ACHN (cell line): Measurements from ENCODE around the gene MGA.
"Not testable (repeated sequence)": the region's sequence is repeated elsewhere in the genome, so short reads cannot be mapped to it uniquely, and the experiment has no call there.

Source experiments
- DNase-seq: peaks from one replicate; pipeline ENCODE4 v3.0.0-alpha.2; 2015
- in situ Hi-C: cut with HindIII; loops from 2 replicates; pipeline ENCODE4 v1.10.0; 2017; ENCODE audit warnings: low sequenced_read_pairs, low pct_ligation_motif_present, low pct_unique_long_range_greater_than_20kb

MGA gene

DNA sequence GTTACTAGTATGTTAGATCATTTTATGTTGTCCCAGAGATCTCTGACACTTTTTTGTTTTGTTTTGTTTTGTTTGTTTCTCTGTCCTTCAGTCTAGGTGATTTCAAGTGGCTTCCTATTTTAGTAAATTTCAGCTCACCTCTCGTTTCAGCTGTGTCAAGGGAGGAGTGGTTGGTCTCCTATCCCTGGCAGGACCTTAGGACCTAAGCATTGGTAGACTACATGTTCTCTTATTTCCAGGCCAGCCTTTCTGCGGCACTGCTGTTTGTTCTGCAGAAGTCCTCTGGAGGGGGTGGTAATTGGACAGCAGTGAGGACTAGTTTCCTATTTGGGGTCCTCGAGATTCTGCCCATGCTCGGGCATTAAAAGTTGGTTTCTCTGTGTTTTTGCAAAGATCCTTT is 31.8 kb downstream of the MGA start:
- no peak for DNase-seq
- in situ Hi-C loops = no loop called here

- in situ Hi-C loops = no loop called here
These were observed 33.6 kb downstream of the MGA start for GRCh38 chr15:41693757-41694156.

GRCh38 chr15:41695750-41696436 is 35.7 kb downstream of the MGA start:
- in situ Hi-C loops = no loop called here
- peak; percentile 26 for DNase-seq

More at GRCh38 chr15:41693757-41694156, 33.6 kb downstream of the MGA start:
- no peak for DNase-seq

- no peak for DNase-seq
- in situ Hi-C loops = no loop called here
These were observed 38.6 kb downstream of the MGA start for GRCh38 chr15:41698779-41699178.

DNA sequence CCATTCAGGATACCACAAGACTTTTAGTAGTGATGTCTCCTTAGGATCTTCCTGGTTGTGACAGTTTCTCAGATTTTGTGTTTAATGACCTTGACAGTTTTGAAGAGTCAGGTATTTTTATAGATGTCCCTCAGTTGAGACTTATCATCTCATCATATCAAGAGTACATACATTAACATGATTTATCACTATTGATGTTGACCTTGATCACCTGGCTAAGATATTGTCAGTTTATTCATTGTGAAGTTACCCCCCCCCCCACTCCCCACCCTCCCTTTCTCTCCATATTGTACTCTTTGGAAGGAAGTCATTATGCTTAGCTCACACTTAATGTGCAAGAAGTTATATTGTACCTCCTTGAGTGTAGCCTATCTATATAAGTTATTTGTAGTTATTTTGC is 42.9 kb downstream of the MGA start:
- DNase-seq = no peak
- in situ Hi-C loops = no loop called here

DNA sequence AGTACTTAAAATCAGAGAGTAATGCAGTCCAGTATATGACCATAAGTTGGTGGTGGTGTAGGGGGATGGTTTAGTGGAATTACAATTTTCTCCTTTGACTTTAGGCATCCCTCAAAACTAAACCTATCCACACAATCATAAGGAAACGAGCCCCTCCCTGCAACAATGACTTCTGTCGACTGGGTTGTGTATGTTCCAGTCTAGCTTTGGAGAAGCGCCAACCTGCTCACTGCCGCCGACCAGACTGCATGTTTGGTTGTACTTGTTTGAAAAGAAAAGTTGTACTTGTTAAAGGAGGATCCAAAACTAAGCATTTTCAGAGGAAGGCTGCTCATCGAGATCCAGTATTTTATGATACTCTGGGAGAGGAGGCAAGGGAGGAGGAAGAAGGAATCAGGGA is 52.8 kb downstream of the MGA start:
- no peak for DNase-seq
- in situ Hi-C loops = no loop called here

GRCh38 chr15:41714291-41714690 is 54.1 kb downstream of the MGA start:
- in situ Hi-C loops = no loop called here
- DNase-seq = no peak

GRCh38 chr15:41716864-41717263 is 56.7 kb downstream of the MGA start:
- no peak for DNase-seq
- in situ Hi-C loops = no loop called here

GRCh38 chr15:41727143-41727542 is 66.9 kb downstream of the MGA start:
- DNase-seq = no peak
- in situ Hi-C loops = no loop called here

- DNase-seq, in situ Hi-C loops: not testable (repeated sequence)
These were observed 67.9 kb downstream of the MGA start for GRCh38 chr15:41728061-41728460.

DNA sequence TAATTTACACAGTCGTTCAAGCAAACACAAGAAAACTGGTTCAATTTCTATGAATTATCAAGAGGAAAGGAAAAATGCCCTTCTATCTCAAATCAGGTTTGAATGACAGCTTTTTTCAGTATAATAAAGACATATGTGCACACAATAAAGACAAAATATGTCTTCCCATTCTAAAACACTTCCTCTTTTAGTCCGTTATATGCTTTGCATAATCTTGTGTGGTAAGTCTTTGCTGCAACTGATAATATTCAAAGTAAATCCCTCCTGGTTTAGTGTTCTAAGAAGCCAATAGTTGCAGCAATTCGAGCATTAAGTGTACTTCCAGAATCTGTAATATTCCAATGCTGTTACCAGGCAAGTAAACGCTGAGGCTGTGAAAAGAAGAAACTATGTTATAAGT is 70.3 kb downstream of the MGA start:
- no peak for DNase-seq
- in situ Hi-C loops = no loop called here

DNA sequence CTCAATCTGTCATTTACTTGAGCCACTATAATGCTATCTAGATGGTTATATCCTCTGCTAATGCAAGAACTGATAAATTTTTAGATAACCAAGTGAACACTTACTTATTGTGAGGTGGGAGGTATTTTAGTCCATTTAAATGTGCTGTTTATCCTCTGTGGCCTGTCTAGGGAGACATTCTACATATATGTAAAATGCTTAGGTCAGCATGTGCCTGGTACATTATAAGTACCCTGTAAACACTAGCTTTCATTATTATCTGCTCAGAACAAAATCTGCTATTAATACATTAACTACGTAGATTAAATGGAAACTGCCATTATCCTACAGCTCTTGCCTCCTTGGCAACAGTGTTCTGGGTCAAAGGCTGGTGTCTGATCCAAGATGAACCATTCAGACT is 72.3 kb downstream of the MGA start:
- in situ Hi-C loops = no loop called here
- no peak for DNase-seq

GRCh38 chr15:41734079-41734478 is 73.9 kb downstream of the MGA start:
- in situ Hi-C loops = no loop called here
- no peak for DNase-seq

GRCh38 chr15:41735046-41735445 is 74.8 kb downstream of the MGA start:
- no peak for DNase-seq
- in situ Hi-C loops = no loop called here

GRCh38 chr15:41735492-41735891 is 75.3 kb downstream of the MGA start:
- DNase-seq, in situ Hi-C loops: not testable (repeated sequence)

- in situ Hi-C loops = no loop called here
- no peak for DNase-seq
These were observed 86.6 kb downstream of the MGA start for GRCh38 chr15:41746802-41747201.

GRCh38 chr15:41756198-41756597 is 96.0 kb downstream of the MGA start:
- in situ Hi-C loops = no loop called here
- no peak for DNase-seq

DNA sequence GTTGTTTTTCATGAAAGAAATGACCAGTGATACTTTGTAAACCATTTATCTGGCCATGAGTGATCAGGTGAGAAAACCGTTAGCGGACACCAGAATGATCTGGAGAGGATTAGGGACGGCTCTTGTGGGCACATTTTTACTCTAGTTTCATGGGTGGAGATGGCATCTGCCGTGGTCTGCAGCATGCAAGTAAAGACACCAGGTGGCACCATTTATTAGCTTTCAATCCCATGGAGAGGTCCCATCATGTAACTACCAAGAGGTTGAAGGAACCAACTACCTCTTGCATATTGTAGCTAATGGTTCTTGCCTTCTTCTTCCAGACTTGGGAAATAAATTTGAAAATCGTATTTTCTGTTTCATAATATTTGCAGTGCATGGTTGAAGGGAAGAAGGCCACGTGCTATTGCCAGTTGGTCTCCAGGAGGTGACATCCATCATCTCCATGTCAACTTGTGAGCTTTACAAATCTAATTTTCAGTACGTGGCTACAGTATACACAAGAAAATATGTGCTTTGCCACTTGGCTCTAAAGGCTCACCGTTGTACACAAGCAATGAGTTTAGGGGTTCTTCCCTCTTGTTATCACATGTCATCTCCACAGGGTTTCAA is 112.6 kb downstream of the MGA start:
- in situ Hi-C loops = no loop called here
- DNase-seq = peak; percentile 70

DNA sequence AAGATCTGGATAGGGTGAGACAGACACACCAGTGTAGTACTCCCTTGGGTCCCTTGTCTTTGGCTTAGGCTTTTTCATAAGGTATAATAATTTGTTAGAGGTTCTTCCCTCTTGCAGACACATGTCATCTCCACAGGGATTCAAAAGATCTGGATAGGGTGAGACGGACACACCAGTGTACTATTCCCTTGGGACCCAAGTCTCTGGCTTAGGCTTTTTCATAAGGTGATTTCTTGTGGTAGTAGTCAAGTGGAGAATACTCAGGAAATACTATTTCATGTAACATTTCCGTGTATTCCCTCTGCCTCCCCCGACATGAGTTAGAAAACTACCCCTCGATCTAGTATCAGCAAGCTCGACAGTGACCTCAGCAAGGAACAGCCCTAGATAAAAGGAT is 113.1 kb downstream of the MGA start:
- peak; percentile 7 for DNase-seq
- in situ Hi-C loops = no loop called here

DNA sequence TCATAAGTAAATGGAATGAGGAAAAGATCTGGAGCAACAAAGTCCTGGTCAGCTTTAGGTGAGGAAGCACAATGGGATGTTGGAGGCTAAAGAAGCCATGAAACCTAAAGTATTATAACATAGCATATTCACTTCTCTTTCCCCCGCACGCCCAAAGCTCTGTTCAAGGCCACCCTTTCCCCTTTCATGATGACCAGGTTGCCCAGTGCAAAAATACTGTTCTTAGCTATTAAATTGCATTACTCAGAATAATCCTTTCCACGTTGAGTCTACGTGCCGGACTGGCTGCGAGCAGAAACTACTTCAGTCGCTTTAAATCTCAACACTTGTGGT is 113.5 kb downstream of the MGA start:
- in situ Hi-C loops = no loop called here
- DNase-seq = no peak
